B cell (primary cell): ENCODE results near the gene AK9. TPM values are rescaled to one million over a fixed set of nuclear protein-coding genes. Genes with fewer than 3 reads are reported as not detected.

ENCODE experiments used
- ATAC-seq: fragments of 200-7000 bp; cut with Tn5 transposase; one replicate; pipeline ENCODE4 v1.10.0; 2021; ENCODE audit warnings: low read depth, mild to moderate bottlenecking, moderate number of reproducible peaks, moderate library complexity
- CTCF ChIA-PET: fragments of 350-600 bp; sonication (Branson Sonifier 250); formaldehyde crosslinking; loops from one replicate; lab custom pipeline; 2021; ENCODE audit warnings: antibody characterized with exemption, inconsistent platforms; lab: Charles Lee
- POLR2A ChIA-PET: fragments of 350-600 bp; sonication (Branson Sonifier 250); formaldehyde crosslinking; loops from one replicate; lab custom pipeline; 2021; ENCODE audit warnings: antibody characterized with exemption; lab: Charles Lee
- DNase-seq: peaks from one replicate; pipeline ENCODE4 v3.0.0; 2013
- H2AFZ ChIP-seq: 2 replicates; pipeline ENCODE4 v1.6.1; 2012; ENCODE audit warnings: mild to moderate bottlenecking, low read depth, low read length; ENCODE audit not compliant: insufficient read depth, poor library complexity, severe bottlenecking
- H3K27ac ChIP-seq, 2 donors: 1 replicate in 1 of 2; 2 replicates in 1 of 2; pipeline ENCODE4 v1.5.1; 2012 to 2013; ENCODE audit warnings: low read length in 2 of 2, mild to moderate bottlenecking in 2 of 2, moderate library complexity in 1 of 2
- H3K27me3 ChIP-seq, 4 experiments: fragments of 200-600 bp in 1 of 4; sonication (generic) in 1 of 4; replicated peaks in 1 of 4; 1 replicate in 2 of 4; 2 replicates in 2 of 4; pipeline versions ENCODE4 v1.6.1 to v1.7.0; 2013 to 2016; ENCODE audit warnings: low read length in 3 of 4, mild to moderate bottlenecking in 2 of 4, mixed read lengths in 1 of 4, moderate library complexity in 1 of 4; ENCODE audit not compliant: insufficient read depth in 4 of 4, control insufficient read depth in 3 of 4; ENCODE audit errors: control extremely low read depth in 1 of 4
- H3K36me3 ChIP-seq, 2 experiments: replicated peaks in 1 of 2; 1 replicate in 1 of 2; 2 replicates in 1 of 2; pipeline versions ENCODE4 v1.6.1 to v1.7.1; 2013; ENCODE audit warnings: low read length in 1 of 2; ENCODE audit not compliant: insufficient read depth in 2 of 2, control insufficient read depth in 1 of 2; ENCODE audit errors: control extremely low read depth in 1 of 2, extremely low read depth in 1 of 2
- H3K4me1 ChIP-seq, 2 donors: fragments of 200-600 bp in 1 of 2; sonication (generic) in 1 of 2; 1 replicate in 1 of 2; 2 replicates in 1 of 2; pipeline versions ENCODE4 v1.5.1 to v1.6.1; 2013 to 2017; ENCODE audit warnings: low read length in 2 of 2; ENCODE audit not compliant: control insufficient read depth in 2 of 2, insufficient read depth in 2 of 2
- H3K4me2 ChIP-seq: replicated peaks from 2 replicates; pipeline ENCODE3; 2012; ENCODE audit warnings: mild to moderate bottlenecking, low read depth, low read length; ENCODE audit not compliant: poor library complexity, severe bottlenecking
- H3K4me3 ChIP-seq, 5 experiments: fragments of 200-600 bp in 1 of 5; sonication (generic) in 1 of 5; 1 replicate in 3 of 5; 2 replicates in 2 of 5; pipeline versions ENCODE4 v1.5.1 to v1.7.0; 2011 to 2016; ENCODE audit warnings: low read length in 4 of 5, mild to moderate bottlenecking in 4 of 5, low read depth in 2 of 5, control low read depth in 1 of 5, moderate library complexity in 1 of 5; ENCODE audit not compliant: insufficient read depth in 1 of 5; ENCODE audit errors: control extremely low read depth in 1 of 5, extremely low read depth in 1 of 5
- H3K79me2 ChIP-seq: fragments of 200-600 bp; sonication (generic); one replicate; pipeline ENCODE4 v1.6.0; 2016; ENCODE audit warnings: low read length; ENCODE audit not compliant: control insufficient read depth, insufficient read depth
- H3K9ac ChIP-seq: fragments of 200-600 bp; sonication (generic); 2 replicates; pipeline ENCODE4 v1.6.1; 2017; ENCODE audit warnings: mild to moderate bottlenecking, low read length, moderate library complexity
- H3K9me3 ChIP-seq, 3 donors: one replicate each; pipeline versions ENCODE4 v1.6.1 to v1.7.1; 2013; ENCODE audit warnings: low read length in 2 of 3; ENCODE audit not compliant: control insufficient read depth in 2 of 3, insufficient read depth in 1 of 3; ENCODE audit errors: control extremely low read depth in 1 of 3
- H4K20me1 ChIP-seq: 2 replicates; pipeline ENCODE4 v1.6.0; 2012; ENCODE audit warnings: mild to moderate bottlenecking, low read length; ENCODE audit not compliant: insufficient read depth, control insufficient read depth, poor library complexity, severe bottlenecking
- H3K27ac Mint-ChIP-seq: one replicate; pipeline ENCODE4 v1.8.0; 2021; ENCODE audit warnings: mixed read lengths
- H3K27me3 Mint-ChIP-seq: one replicate; pipeline ENCODE4 v1.8.0; 2021; ENCODE audit warnings: mixed read lengths
- H3K4me1 Mint-ChIP-seq: one replicate; pipeline ENCODE4 v1.8.0; 2021; ENCODE audit warnings: mixed read lengths
- H3K4me3 Mint-ChIP-seq: one replicate; pipeline ENCODE4 v1.8.0; 2021; ENCODE audit warnings: mixed read lengths
- H3K9me3 Mint-ChIP-seq: one replicate; pipeline ENCODE4 v1.8.0; 2022; ENCODE audit warnings: mixed read lengths; ENCODE audit not compliant: insufficient read depth
- CTCF ChIP-seq: fragments of 200-600 bp; IDR thresholded peaks from one replicate; pipeline ENCODE4 v1.8.0; 2022; ENCODE audit warnings: antibody characterized with exemption, mild to moderate bottlenecking
- EZH2 ChIP-seq: IDR thresholded peaks from 2 replicates; pipeline ENCODE4 v1.6.1; 2012; ENCODE audit warnings: borderline replicate concordance, low read depth, mild to moderate bottlenecking, moderate library complexity, low read length; ENCODE audit not compliant: insufficient read depth, poor library complexity, severe bottlenecking
- WGBS: methylation state at CpG from one replicate; pipeline ENCODE4 v1.1.5; 2013; ENCODE audit warnings: missing lambda C conversion rate; ENCODE audit not compliant: insufficient coverage; 5-methylcytosine and 5-hydroxymethylcytosine counted together
- intact Hi-C: fragments of 100-400 bp; cut with micrococcal nuclease; formaldehyde crosslinking; loops from one replicate; pipeline ENCODE4 v1.10.0; 2022
- polyA plus RNA-seq: library from polyadenylated mRNA; depleted of rRNA; stranded (reverse); fragments of >200 nt; gene quantifications from 2 replicates; pipeline ENCODE4 v1.2.3, GENCODE V29; 2012
- total RNA-seq, 2 donors: library from RNA; stranded (reverse); fragments of 120-200 nt in 1 of 2; gene quantifications; 1 replicate in 1 of 2; 2 replicates in 1 of 2; pipeline versions ENCODE4 v1.2.3 to v1.2.4, GENCODE V29; 2013 to 2022

The AK9 gene
- total and polyA plus RNA-seq, 2 donors (not counting 1 experiment from before 2014, with no cell fraction given), result 6.4 to 26.5 TPM

DNA sequence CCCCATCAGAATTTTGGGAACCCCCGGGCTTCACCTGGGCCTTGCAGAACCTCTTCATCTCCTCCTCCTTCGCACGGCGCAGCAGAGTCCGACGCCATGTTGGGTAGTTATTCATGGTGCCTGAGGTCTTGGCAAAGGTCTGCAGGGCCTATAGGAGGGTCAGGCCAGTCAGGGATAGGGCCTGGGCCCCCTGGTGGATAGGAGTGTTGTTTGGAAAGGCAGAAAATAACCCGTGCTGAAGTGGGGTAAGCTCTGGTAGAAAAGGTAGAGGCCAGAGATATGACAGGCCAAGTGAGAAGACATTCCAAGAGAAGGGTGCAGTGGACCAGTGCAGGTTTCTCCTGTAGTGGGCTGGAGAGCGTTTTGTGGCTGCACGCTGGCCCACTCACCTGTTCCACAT is 245.6 kb downstream of the AK9 start:
- H3K4me2 ChIP-seq, result no peak overlapping the region
- H3K9me3 Mint-ChIP-seq, result no peaks in the 10 kb centered on the region
- peaks cover 0 to 56% of the 10 kb centered on the region in 2 experiments for H3K36me3 ChIP-seq
- H3K4me3 ChIP-seq, result no peak overlapping the region
- peaks cover 28% of the 10 kb centered on the region for H4K20me1 ChIP-seq
- H3K4me1 ChIP-seq, result peaks cover 44 to 54% of the 10 kb centered on the region in 2 donors
- peak overlapping the region in 1 of 2 donors; percentile 7 for H3K27ac ChIP-seq
- H2AFZ ChIP-seq, result no peak overlapping the region
- POLR2A ChIA-PET, result interaction anchor here (3.6 kb wide), 1 partner anchor 9 kb away, joined by 26 read pairs; the partner anchor contains the start of gene MICAL1
- intact Hi-C loops, result no loop called here
- H3K9ac ChIP-seq, result no peak overlapping the region
- H3K9me3 ChIP-seq, result no peaks in the 10 kb centered on the region
- peak overlapping the region; percentile 61 for H3K27ac Mint-ChIP-seq
- H3K4me1 Mint-ChIP-seq, result peaks cover 63% of the 10 kb centered on the region
- no peak overlapping the region for H3K4me3 Mint-ChIP-seq
- TF ChIP-seq CTCF, result no peak
- CTCF ChIA-PET, result interaction anchor here (1.1 to 2.8 kb wide), 4 partner anchors 9 to 34 kb away, joined by 3 to 12 read pairs (median 3); partner anchors contain the start of gene MICAL1
- DNase-seq, result no peak
- H3K27me3 ChIP-seq, result no peaks in the 10 kb centered on the region
- no peak for ATAC-seq
- 89% methylated on average over 7 of the region's 9 CpGs for WGBS
- H3K27me3 Mint-ChIP-seq, result no peaks in the 10 kb centered on the region
- H3K79me2 ChIP-seq, result peaks cover 23% of the 10 kb centered on the region

DNA sequence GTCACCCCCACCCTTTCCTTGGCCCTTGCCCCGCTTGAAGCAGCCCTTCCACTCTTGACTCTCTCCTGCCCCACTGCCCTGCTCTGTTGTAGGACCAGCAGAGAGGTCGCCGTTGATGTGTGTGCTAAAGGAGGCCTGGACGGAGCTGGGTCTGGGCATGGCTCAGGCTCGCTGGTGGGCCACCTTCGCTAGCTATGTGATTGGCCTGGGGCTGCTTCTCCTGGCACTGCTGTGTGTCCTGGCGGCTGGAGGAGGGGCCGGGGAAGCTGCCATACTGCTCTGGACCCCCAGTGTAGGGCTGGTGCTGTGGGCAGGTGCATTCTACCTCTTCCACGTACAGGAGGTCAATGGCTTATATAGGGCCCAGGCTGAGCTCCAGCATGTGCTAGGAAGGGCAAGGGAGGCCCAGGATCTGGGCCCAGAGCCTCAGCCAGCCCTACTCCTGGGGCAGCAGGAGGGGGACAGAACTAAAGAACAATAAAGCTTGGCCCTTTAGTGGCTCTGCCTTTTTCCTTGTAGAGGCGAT is 247.5 kb downstream of the AK9 start:
- peak overlapping the region; percentile 71 for H3K27ac Mint-ChIP-seq
- intact Hi-C loops, result no loop called here
- no peak for ATAC-seq
- no peaks in the 10 kb centered on the region for H3K27me3 Mint-ChIP-seq
- Histone ChIP-seq H3K36me3 (peaks cover 0 to 47% of the 10 kb centered on the region in 2 experiments), H3K27me3 (no peaks in the 10 kb centered on the region), H3K4me1 (peaks cover 31 to 43% of the 10 kb centered on the region in 2 donors), H3K27ac (peak overlapping the region in 1 of 2 donors; percentile 44), H3K4me2 (no peak overlapping the region), H3K4me3 (no peak overlapping the region), H3K9ac (no peak overlapping the region), H4K20me1 (peaks cover 24% of the 10 kb centered on the region), H2AFZ (no peak overlapping the region), H3K9me3 (no peaks in the 10 kb centered on the region), H3K79me2 (peaks cover 31% of the 10 kb centered on the region)
- TF ChIP-seq EZH2 (no peak), CTCF (no peak)
- 96% methylated on average over 8 of the region's 10 CpGs for WGBS
- peaks cover 48% of the 10 kb centered on the region for H3K4me1 Mint-ChIP-seq
- H3K9me3 Mint-ChIP-seq, result no peaks in the 10 kb centered on the region
- ChIA-PET CTCF (interaction anchor here (1.5 to 5.6 kb wide), 4 partner anchors 11 to 77 kb away, joined by 3 to 55 read pairs (median 13); partner anchors contain the start of genes CD164 and MICAL1), POLR2A (interaction anchor here (1.3 to 3.6 kb wide), 2 partner anchors 10 to 61 kb away, joined by 3 to 26 read pairs; partner anchors contain the start of genes CD164 and MICAL1)
- DNase-seq, result peak; percentile 37
- peak overlapping the region; percentile 59 for H3K4me3 Mint-ChIP-seq
